PC-9 (cell line): ENCODE results near the gene MOBP.

Experiments used
- CTCF ChIP-seq: fragments of 200-600 bp; sonication (generic); conservative IDR thresholded peaks from 2 replicates; pipeline ENCODE4 v1.6.1; 2017; ENCODE audit warnings: mixed run types, antibody characterized with exemption, mild to moderate bottlenecking, moderate library complexity
- EZH2 ChIP-seq: fragments of 200-600 bp; sonication (generic); IDR thresholded peaks from 2 replicates; pipeline ENCODE4 v1.8.0; 2017; ENCODE audit warnings: antibody characterized with exemption, low read depth

GRCh38 chr3:39466988-39467387 is 492 bp upstream of the MOBP start:
- no peak for TF ChIP-seq CTCF
- no peak for TF ChIP-seq EZH2
